H1 (cell line): ENCODE measurements around the gene SELENOK.

Experiments
- CHD2 ChIP-seq: IDR thresholded peaks from 2 replicates; pipeline ENCODE4 v1.6.1; 2012; ENCODE audit warnings: low read length, improper control_type of control experiment
- CREB1 ChIP-seq: IDR thresholded peaks from 2 replicates; pipeline ENCODE4 v1.6.1; 2012; ENCODE audit warnings: inconsistent platforms
- CTCF ChIP-seq, 3 experiments: IDR thresholded peaks; 1 replicate in 2 of 3; 2 replicates in 1 of 3; pipeline versions ENCODE4 v1.5.1 to v1.6.1; 2011; ENCODE audit warnings: low read length in 3 of 3, mild to moderate bottlenecking in 3 of 3, inconsistent platforms in 2 of 3, low read depth in 1 of 3, moderate library complexity in 1 of 3; ENCODE audit not compliant: insufficient read depth in 1 of 3; ENCODE audit errors: control extremely low read depth in 1 of 3
- FOSL1 ChIP-seq: IDR thresholded peaks from 2 replicates; pipeline ENCODE4 v1.6.1; 2011; ENCODE audit warnings: mild to moderate bottlenecking, low read depth, low read length, moderate library complexity; ENCODE audit not compliant: insufficient read depth
- RXRA ChIP-seq: IDR thresholded peaks from 2 replicates; pipeline ENCODE4 v1.6.1; 2011; ENCODE audit warnings: low read depth, mild to moderate bottlenecking, low read length, moderate library complexity; ENCODE audit not compliant: insufficient read depth
- SIN3A ChIP-seq, 2 experiments: IDR thresholded peaks in 1 of 2; conservative IDR thresholded peaks in 1 of 2; 2 replicates each; pipeline ENCODE4 v1.6.1; 2011 to 2012; ENCODE audit warnings: low read length in 2 of 2, improper control_type of control experiment in 1 of 2, low read depth in 1 of 2, mild to moderate bottlenecking in 1 of 2
- SUZ12 ChIP-seq: fragments of 200-600 bp; sonication (generic); IDR thresholded peaks from 2 replicates; pipeline ENCODE4 v1.6.1; 2012; ENCODE audit warnings: mild to moderate bottlenecking, inconsistent platforms, low read length, moderate library complexity, mixed read lengths
- YY1 ChIP-seq: IDR thresholded peaks from 2 replicates; pipeline ENCODE4 v1.6.1; 2011; ENCODE audit warnings: low read depth, mild to moderate bottlenecking, low read length

- TF ChIP-seq CHD2 = no peak
- TF ChIP-seq CREB1 = no peak
- TF ChIP-seq SIN3A (conservative IDR thresholded peaks at IDR 0.05 in 1 of 2, IDR thresholded peaks at IDR 0.05 in 1 of 2; ENCODE audit: low read depth in 1 of 2, low read length in 2 of 2) = no peak
- no peak for TF ChIP-seq FOSL1
- TF ChIP-seq CTCF (IDR thresholded peaks at IDR 0.05; ENCODE audit: control extremely low read depth in 1 of 3, insufficient read depth in 1 of 3, low read depth in 1 of 3, low read length in 3 of 3) = peak in 1 of 3 experiments; percentile 35; a peak in 1 of 4 replicates
- no peak for TF ChIP-seq YY1
- TF ChIP-seq SUZ12 = no peak
- TF ChIP-seq RXRA = no peak
Observed at GRCh38 chr3:53858096-53858741, 33.4 kb downstream of the SELENOK start.
